ENCODE measurements around the gene SYNDIG1. TPM values are rescaled to one million over a fixed set of nuclear protein-coding genes. Genes with fewer than 3 reads are reported as not detected.

The SYNDIG1 gene
- 2.6 TPM for total RNA-seq

DNA sequence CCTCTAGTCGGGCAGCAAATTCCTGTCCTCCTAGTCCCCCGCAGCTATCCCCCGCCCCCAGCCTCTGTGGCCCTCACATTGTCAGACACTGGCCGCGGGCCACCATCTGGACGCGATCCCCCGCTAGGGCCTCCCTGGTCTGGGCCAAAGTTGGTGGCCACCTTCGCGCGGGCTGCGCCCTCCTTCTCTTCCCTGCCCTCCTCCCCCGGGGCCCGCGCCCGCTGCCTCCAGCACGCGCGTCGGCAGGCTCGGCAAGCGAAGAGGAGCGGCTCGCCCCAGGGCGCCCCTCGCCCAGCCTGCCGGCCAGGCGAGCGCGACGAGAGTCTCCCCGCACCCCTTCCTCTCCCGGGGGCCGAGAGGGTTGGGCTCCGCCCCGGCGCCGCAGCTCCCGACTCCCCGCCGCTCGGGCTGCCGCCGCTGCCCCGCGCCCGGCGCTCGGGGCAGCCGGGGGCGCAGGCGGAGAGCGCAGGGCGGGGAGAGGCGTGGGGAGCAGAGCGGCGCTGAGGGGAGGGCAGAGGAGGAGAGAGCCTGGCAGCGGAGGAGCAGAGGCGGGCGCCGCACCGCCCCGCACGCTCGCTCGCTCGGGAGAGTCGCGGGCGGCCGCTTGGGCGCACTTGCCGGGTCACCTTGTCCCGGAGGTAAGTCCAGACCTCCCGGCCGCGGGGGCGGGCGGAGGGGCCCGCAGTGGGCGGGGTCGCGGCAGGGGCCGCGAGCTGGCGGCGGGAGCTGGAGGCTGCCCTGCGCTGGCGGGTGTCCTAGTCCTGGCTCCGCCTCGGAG, at the start of gene SYNDIG1:
TSS of gene SYNDIG1 (plus strand) at position 514 of the 778 bp plus-strand sequence. CDS start 73,469 bp downstream, outside the sequence.
- no peaks in the 10 kb centered on the region for H3K36me3 ChIP-seq (ENCODE audit: control insufficient read depth in 3 of 3, insufficient read depth in 3 of 3, low read length in 3 of 3)
- peak within 1 kb of the TSS; percentile 27 to 38 (median 35) for H3K4me3 ChIP-seq (ENCODE audit: low read length in 3 of 3)
- H3K9me3 ChIP-seq (ENCODE audit: control insufficient read depth in 3 of 3, low read length in 3 of 3) = no peaks in the 10 kb centered on the region
- peaks cover 10 to 13% (median 12%) of the 10 kb centered on the region in 3 donors for H3K4me1 ChIP-seq (ENCODE audit: control insufficient read depth in 3 of 3, insufficient read depth in 3 of 3, low read length in 3 of 3)
- no peak within 1 kb of the TSS for H3K27ac ChIP-seq (ENCODE audit: low read depth, low read length)
- H3K27me3 ChIP-seq (ENCODE audit: control insufficient read depth in 3 of 3, insufficient read depth in 3 of 3, low read length in 3 of 3) = peaks cover 43 to 50% (median 44%) of the 10 kb centered on the region in 3 donors
- H3K9ac ChIP-seq (ENCODE audit: low read depth in 1 of 3, low read length in 3 of 3) = no peak within 1 kb of the TSS

DNA sequence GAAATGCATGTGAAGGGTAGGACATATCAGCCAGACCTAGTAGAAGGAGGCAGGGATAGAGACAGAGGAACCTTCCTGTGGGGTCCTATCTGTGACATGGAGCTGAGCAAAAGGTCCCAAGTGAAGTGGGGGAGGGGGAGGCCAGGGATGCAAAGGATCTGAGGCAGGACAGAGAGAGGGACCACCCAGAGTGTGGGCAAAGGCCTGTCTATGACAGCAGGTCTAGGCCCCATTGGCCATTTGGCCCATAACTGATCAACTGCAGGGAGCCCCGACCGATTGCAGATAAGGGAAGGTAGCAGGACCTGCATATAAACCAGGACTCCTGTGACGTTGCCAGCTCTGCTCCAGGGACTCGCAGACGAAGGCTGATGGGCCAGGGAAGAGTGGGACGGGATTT, 49.6 kb upstream of the SYNDIG1 start:
- Histone ChIP-seq H3K4me1 (ENCODE audit: control insufficient read depth in 3 of 3, insufficient read depth in 3 of 3, low read length in 3 of 3) (no peaks in the 10 kb centered on the region), H3K27ac (ENCODE audit: low read depth, low read length) (no peak overlapping the region), H3K36me3 (ENCODE audit: control insufficient read depth in 3 of 3, insufficient read depth in 3 of 3, low read length in 3 of 3) (no peaks in the 10 kb centered on the region), H3K9ac (ENCODE audit: low read depth in 1 of 3, low read length in 3 of 3) (no peak overlapping the region), H3K9me3 (ENCODE audit: control insufficient read depth in 3 of 3, low read length in 3 of 3) (no peaks in the 10 kb centered on the region), H3K4me3 (ENCODE audit: low read length in 3 of 3) (no peak overlapping the region), H3K27me3 (ENCODE audit: control insufficient read depth in 3 of 3, insufficient read depth in 3 of 3, low read length in 3 of 3) (no peaks in the 10 kb centered on the region)

DNA sequence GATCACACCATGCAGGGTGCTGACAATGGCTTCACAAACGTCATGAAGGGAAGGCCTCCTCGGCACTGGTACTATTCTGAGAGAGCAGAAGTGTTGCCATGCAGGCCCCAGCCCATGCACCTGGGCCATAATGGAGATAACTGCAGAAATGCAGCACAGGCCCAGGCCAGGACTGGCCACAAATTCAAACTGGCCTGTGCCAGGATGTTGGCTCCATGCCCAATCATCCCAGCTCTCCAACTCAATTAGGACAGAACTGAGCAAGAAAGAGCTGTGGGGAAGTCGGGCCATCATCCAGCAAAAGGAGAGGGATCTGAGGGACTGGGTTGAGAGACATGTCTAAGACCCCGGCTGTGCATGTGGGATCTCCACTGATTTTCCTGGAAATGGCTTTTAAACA, 48.9 kb upstream of the SYNDIG1 start:
- Histone ChIP-seq H3K9me3 (ENCODE audit: control insufficient read depth in 3 of 3, low read length in 3 of 3) (no peaks in the 10 kb centered on the region), H3K4me3 (ENCODE audit: low read length in 3 of 3) (no peak overlapping the region), H3K9ac (ENCODE audit: low read depth in 1 of 3, low read length in 3 of 3) (no peak overlapping the region), H3K27ac (ENCODE audit: low read depth, low read length) (no peak overlapping the region), H3K27me3 (ENCODE audit: control insufficient read depth in 3 of 3, insufficient read depth in 3 of 3, low read length in 3 of 3) (no peaks in the 10 kb centered on the region), H3K4me1 (ENCODE audit: control insufficient read depth in 3 of 3, insufficient read depth in 3 of 3, low read length in 3 of 3) (no peaks in the 10 kb centered on the region), H3K36me3 (ENCODE audit: control insufficient read depth in 3 of 3, insufficient read depth in 3 of 3, low read length in 3 of 3) (no peaks in the 10 kb centered on the region)

DNA sequence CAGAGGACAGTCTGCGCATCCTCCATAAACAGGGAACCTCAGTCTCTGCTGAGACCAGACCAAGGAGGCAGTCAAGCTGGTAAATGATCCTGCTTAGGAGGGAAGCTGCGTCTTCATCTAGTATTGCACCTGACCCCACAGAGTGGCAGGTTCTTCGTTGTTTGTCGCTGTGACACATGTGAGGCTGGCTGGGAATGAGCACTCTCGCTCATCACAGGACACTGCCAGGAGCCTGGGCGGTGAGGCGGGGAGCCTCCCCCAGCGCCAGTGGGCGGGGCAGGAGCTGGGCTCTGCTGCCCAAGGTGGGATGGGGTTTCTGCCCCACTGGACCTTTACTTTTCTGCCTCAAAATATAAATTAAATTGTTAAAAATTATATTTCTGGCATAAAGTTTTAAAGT, 48.4 kb upstream of the SYNDIG1 start:
- Histone ChIP-seq H3K27ac (ENCODE audit: low read depth, low read length) (no peak overlapping the region), H3K4me1 (ENCODE audit: control insufficient read depth in 3 of 3, insufficient read depth in 3 of 3, low read length in 3 of 3) (no peaks in the 10 kb centered on the region), H3K4me3 (ENCODE audit: low read length in 3 of 3) (no peak overlapping the region), H3K9ac (ENCODE audit: low read depth in 1 of 3, low read length in 3 of 3) (no peak overlapping the region), H3K27me3 (ENCODE audit: control insufficient read depth in 3 of 3, insufficient read depth in 3 of 3, low read length in 3 of 3) (no peaks in the 10 kb centered on the region), H3K9me3 (ENCODE audit: control insufficient read depth in 3 of 3, low read length in 3 of 3) (no peaks in the 10 kb centered on the region), H3K36me3 (ENCODE audit: control insufficient read depth in 3 of 3, insufficient read depth in 3 of 3, low read length in 3 of 3) (no peaks in the 10 kb centered on the region)

DNA sequence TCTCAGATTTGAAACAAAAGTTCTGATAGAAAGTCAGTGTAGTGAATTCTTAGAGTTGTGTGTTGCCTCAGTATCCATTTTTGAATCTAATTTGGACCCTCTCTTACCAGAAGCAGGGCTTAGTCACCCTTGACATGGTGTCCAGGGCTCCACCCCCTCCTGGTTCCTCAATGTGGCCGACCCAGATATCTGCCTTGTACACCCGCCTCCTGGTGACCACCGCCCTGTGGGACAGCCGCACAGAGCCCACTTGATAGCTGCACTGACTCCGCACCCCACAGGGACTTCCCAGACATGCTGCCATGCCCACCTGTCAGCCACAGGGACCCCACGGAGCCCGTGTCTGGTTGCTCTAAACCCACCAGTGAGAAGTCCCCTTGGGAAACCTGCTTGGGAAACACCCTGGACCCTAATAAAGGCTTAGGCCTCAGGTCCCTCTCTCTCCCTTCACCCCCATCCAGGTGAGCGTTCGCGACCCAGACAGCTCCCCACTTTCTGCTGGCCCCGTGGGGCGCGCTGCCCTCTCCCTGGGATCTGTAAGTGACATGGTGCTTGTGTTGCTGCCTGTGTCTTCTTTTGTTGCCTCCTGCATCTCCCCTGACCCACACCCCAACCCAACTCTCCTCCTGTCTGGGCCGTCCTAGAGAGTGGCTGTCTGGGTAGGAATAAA, 47.2 kb upstream of the SYNDIG1 start:
- no peaks in the 10 kb centered on the region for H3K36me3 ChIP-seq (ENCODE audit: control insufficient read depth in 3 of 3, insufficient read depth in 3 of 3, low read length in 3 of 3)
- H3K27ac ChIP-seq (ENCODE audit: low read depth, low read length) = no peak overlapping the region
- no peak overlapping the region for H3K9ac ChIP-seq (ENCODE audit: low read depth in 1 of 3, low read length in 3 of 3)
- H3K9me3 ChIP-seq (ENCODE audit: control insufficient read depth in 3 of 3, low read length in 3 of 3) = no peaks in the 10 kb centered on the region
- no peaks in the 10 kb centered on the region for H3K4me1 ChIP-seq (ENCODE audit: control insufficient read depth in 3 of 3, insufficient read depth in 3 of 3, low read length in 3 of 3)
- no peak overlapping the region for H3K4me3 ChIP-seq (ENCODE audit: low read length in 3 of 3)
- no peaks in the 10 kb centered on the region for H3K27me3 ChIP-seq (ENCODE audit: control insufficient read depth in 3 of 3, insufficient read depth in 3 of 3, low read length in 3 of 3)

DNA sequence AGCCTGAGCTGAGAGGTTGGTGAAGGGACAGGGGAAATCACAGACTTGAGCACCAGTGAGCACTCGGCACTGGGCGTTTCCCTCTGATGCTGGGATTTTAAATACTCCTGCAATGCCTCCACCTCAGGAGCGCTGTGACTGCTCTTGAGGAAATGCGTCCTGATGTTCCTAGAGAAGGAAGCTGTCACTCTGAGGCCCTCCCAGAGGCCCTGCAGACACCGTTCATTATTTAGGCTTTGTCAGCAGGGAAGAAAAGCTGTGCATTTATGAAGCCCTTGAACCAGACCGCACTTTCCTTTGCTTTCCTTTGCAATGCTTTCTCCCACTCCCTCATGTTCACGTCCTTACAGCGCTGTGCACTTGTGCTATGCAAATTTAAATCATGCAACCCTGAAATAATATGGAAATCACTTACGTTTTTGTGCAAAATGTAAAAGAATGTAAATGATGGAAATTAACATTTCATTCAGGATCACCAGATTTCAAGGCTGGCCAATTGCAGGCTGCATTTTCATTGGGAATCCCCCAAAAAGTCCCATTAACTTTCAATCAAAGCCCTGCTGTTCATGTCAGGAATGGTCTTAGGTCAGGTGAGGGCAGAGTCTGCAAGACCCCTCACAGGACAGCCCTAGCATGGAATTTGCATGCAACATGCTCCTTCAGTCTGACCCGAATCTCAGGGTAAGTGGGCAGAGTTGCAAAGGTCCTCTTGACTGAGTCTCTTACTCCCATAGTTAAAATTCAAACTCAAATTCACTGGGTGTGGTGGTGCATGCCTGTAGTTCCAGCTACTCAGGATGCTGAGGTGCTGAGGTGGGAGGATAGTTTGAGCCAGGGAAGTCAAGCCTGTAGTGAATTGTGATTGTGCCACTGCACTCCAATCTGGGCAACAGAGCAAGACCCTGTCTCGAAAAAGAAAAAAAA, 45.8 kb upstream of the SYNDIG1 start:
- Histone ChIP-seq H3K9ac (ENCODE audit: low read depth in 1 of 3, low read length in 3 of 3) (no peak overlapping the region), H3K27me3 (ENCODE audit: control insufficient read depth in 3 of 3, insufficient read depth in 3 of 3, low read length in 3 of 3) (no peaks in the 10 kb centered on the region), H3K36me3 (ENCODE audit: control insufficient read depth in 3 of 3, insufficient read depth in 3 of 3, low read length in 3 of 3) (no peaks in the 10 kb centered on the region), H3K4me1 (ENCODE audit: control insufficient read depth in 3 of 3, insufficient read depth in 3 of 3, low read length in 3 of 3) (no peaks in the 10 kb centered on the region), H3K27ac (ENCODE audit: low read depth, low read length) (no peak overlapping the region), H3K9me3 (ENCODE audit: control insufficient read depth in 3 of 3, low read length in 3 of 3) (no peaks in the 10 kb centered on the region), H3K4me3 (ENCODE audit: low read length in 3 of 3) (no peak overlapping the region)

DNA sequence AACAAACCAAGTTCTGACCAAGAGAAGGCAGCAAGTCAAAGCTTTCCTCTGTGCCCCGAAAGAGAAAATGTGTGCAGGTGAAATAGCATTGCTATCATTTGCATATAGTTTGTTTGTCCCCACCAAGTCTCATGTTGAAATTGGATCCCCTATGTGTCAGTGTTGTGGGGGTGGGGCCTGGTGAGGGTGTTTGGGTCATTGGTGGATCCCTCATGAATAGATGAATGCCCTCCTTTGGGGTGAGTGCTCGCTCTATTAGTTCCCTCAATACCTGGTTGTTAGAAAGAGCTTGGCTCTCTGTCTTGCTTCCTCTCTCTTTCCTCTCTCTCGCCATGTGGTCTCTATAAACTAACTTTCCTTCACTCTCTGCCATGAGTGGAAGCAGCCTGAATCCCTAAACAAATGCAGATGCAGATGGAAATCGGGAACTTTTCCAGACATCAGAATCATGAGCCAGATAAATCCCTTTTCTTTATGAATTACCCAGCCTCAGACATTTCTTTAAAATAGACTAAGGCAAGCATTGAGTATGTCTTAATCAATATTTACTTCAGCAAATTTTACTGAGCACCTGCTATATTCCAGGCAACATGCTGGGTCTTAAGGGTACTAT, 43.8 kb upstream of the SYNDIG1 start:
- Histone ChIP-seq H3K4me3 (ENCODE audit: low read length in 3 of 3) (no peak overlapping the region), H3K9ac (ENCODE audit: low read depth in 1 of 3, low read length in 3 of 3) (no peak overlapping the region), H3K36me3 (ENCODE audit: control insufficient read depth in 3 of 3, insufficient read depth in 3 of 3, low read length in 3 of 3) (no peaks in the 10 kb centered on the region), H3K9me3 (ENCODE audit: control insufficient read depth in 3 of 3, low read length in 3 of 3) (peaks cover 0 to 3% (median 0%) of the 10 kb centered on the region in 3 donors), H3K27ac (ENCODE audit: low read depth, low read length) (no peak overlapping the region), H3K27me3 (ENCODE audit: control insufficient read depth in 3 of 3, insufficient read depth in 3 of 3, low read length in 3 of 3) (peaks cover 0 to 4% (median 0%) of the 10 kb centered on the region in 3 donors), H3K4me1 (ENCODE audit: control insufficient read depth in 3 of 3, insufficient read depth in 3 of 3, low read length in 3 of 3) (no peaks in the 10 kb centered on the region)

DNA sequence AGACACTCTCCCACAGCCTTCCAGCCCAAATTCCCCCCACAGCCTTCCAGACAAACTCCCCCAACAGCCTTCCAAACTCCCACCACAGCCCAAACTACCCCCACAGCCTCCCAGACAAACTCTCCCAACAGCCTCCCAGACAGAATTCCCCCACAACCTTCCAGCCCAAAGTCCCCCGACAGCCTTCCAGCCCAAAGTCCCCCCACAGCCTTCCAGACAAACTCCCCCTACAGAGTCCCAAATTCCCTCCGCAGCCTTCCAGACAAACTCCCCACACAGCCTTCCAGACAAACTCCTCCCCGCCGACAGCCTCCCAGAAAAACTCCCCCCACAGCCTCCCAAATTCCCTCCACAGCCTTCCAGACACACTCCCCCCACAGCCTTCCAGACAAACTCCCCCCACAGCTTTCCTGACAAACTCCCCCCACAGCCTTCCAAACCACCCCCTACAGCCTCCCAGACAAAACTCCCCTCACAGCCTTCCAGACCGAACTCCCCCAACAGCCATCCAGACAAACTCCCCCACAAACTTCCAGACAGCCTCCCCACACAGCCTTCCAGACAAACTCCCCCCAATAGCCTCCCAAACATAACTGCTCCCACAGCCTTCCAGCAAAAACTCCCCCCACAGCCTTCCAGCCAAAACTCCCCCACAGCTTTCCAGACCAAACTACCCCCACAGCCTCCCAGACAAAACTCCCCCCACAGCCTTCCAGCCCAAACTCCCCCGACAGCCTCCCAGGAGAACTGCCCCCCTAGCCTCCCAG, 38.0 kb upstream of the SYNDIG1 start:
- no peaks in the 10 kb centered on the region for H3K4me1 ChIP-seq (ENCODE audit: control insufficient read depth in 3 of 3, insufficient read depth in 3 of 3, low read length in 3 of 3)
- H3K36me3 ChIP-seq (ENCODE audit: control insufficient read depth in 3 of 3, insufficient read depth in 3 of 3, low read length in 3 of 3) = no peaks in the 10 kb centered on the region
- H3K4me3 ChIP-seq (ENCODE audit: low read length in 3 of 3) = no peak overlapping the region
- no peak overlapping the region for H3K9ac ChIP-seq (ENCODE audit: low read depth in 1 of 3, low read length in 3 of 3)
- H3K9me3 ChIP-seq (ENCODE audit: control insufficient read depth in 3 of 3, low read length in 3 of 3) = peaks cover 0 to 3% (median 0%) of the 10 kb centered on the region in 3 donors
- peaks cover 0 to 4% (median 3%) of the 10 kb centered on the region in 3 donors for H3K27me3 ChIP-seq (ENCODE audit: control insufficient read depth in 3 of 3, insufficient read depth in 3 of 3, low read length in 3 of 3)
- H3K27ac ChIP-seq (ENCODE audit: low read depth, low read length) = no peak overlapping the region

DNA sequence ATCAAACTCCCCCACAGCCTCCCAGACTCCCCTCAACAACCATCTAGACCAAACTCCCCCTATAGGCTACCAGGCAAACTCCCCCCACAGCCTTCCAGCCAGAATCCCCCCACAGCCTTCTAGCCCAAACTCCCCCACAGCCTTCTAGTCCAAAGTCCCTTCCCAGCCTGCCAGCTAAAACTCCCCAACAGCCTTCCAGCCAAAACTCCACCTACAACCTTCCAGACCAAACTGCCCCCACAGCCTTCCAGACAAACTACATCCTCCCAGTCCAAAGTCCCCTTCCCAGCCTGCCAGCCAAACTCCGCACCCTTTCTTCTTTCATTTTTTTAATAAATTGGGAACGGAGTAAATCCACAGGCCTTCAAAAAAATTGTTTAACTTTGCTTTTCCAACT, 37.4 kb upstream of the SYNDIG1 start:
- Histone ChIP-seq H3K9ac (ENCODE audit: low read depth in 1 of 3, low read length in 3 of 3) (no peak overlapping the region), H3K27ac (ENCODE audit: low read depth, low read length) (no peak overlapping the region), H3K4me1 (ENCODE audit: control insufficient read depth in 3 of 3, insufficient read depth in 3 of 3, low read length in 3 of 3) (no peaks in the 10 kb centered on the region), H3K36me3 (ENCODE audit: control insufficient read depth in 3 of 3, insufficient read depth in 3 of 3, low read length in 3 of 3) (no peaks in the 10 kb centered on the region), H3K4me3 (ENCODE audit: low read length in 3 of 3) (no peak overlapping the region), H3K27me3 (ENCODE audit: control insufficient read depth in 3 of 3, insufficient read depth in 3 of 3, low read length in 3 of 3) (peaks cover 0 to 4% (median 3%) of the 10 kb centered on the region in 3 donors), H3K9me3 (ENCODE audit: control insufficient read depth in 3 of 3, low read length in 3 of 3) (peaks cover 0 to 3% (median 0%) of the 10 kb centered on the region in 3 donors)

Data from skeletal muscle tissue (tissue), 4 donors.